Spleen (tissue), 7 donors: Measurements from ENCODE around the gene LRMDA.

Experiments used
- POLR2A ChIP-seq, 3 donors: fragments of 450-650 bp; IDR thresholded peaks; one replicate each; pipeline ENCODE4 v1.5.1; 2017; ENCODE audit warnings: antibody characterized with exemption in 3 of 3, mild to moderate bottlenecking in 1 of 3
- POLR2AphosphoS5 ChIP-seq, 3 donors: sonication (generic); formaldehyde crosslinking; IDR thresholded peaks; one replicate each; pipeline ENCODE4 v1.5.1; 2017; ENCODE audit warnings: antibody characterized with exemption in 3 of 3
- TF ChIP-seq, protein P1 (sequence below), 11 experiments: fragments of 200-600 bp in 7 of 11; fragments of 450-650 bp in 4 of 11; sonication (generic) in 4 of 11; IDR thresholded peaks in 8 of 11; conservative IDR thresholded peaks in 3 of 11; 1 replicate in 7 of 11; 2 replicates in 4 of 11; pipeline versions ENCODE4 v1.4.0 to v1.8.0; 2016 to 2021; ENCODE audit warnings: antibody characterized with exemption in 11 of 11, inconsistent platforms in 4 of 11, mild to moderate bottlenecking in 1 of 11
- donor health status: DM: no; HTN: no; CAD: no; lungs with moderate emphysema.
- donor health status: DM: no; HTN: no; CAD: no.
- donor health status: DM: no; HTN: no; CAD: no.

DNA sequence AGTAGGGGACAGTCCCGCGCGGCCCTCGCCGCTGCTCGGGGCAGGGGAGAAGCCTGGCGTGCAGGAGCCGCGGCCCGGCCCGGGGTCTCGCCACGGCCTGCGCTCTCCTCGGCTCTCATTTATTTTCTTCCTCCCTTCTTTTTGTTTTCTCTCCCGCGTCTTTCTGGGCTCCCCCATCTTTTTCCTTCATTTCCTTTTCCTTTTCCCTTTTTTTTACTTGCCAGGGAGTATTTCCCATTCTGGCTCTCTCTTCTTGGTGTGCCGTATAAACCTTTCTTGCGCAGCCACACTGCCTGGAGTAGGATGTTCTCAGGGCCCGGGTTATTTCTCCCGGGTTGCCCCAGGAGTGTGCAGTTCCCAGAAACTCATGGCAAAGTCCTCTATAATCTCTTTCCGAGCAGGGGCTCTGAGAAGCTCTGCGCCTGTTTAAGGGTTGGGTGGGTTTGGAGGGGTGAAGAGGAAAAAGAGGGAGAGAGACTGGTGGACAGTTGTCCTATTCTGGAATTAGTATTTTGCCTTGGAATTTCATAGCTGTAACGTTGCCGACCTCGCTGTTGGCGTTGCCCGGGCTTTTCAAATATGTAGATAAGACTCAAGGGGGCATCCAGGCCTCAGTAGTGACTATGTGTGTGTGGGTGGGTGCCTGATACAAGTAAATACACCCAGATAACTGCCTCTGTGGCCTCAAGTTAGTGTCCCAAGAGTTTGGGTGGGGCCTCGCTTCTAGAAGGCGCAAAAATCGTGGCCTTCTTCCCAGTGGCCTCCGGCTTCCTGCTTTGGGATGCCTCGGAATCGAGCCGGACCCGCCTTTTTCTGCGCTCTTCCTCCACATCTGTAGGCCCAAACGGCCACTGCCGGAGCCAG is 25.6 kb upstream of the LRMDA start:
- TF ChIP-seq POLR2A (IDR thresholded peaks at IDR 0.05), result no peak
- no peak for TF ChIP-seq POLR2AphosphoS5 (IDR thresholded peaks at IDR 0.05)
- TF ChIP-seq, protein P1, sequence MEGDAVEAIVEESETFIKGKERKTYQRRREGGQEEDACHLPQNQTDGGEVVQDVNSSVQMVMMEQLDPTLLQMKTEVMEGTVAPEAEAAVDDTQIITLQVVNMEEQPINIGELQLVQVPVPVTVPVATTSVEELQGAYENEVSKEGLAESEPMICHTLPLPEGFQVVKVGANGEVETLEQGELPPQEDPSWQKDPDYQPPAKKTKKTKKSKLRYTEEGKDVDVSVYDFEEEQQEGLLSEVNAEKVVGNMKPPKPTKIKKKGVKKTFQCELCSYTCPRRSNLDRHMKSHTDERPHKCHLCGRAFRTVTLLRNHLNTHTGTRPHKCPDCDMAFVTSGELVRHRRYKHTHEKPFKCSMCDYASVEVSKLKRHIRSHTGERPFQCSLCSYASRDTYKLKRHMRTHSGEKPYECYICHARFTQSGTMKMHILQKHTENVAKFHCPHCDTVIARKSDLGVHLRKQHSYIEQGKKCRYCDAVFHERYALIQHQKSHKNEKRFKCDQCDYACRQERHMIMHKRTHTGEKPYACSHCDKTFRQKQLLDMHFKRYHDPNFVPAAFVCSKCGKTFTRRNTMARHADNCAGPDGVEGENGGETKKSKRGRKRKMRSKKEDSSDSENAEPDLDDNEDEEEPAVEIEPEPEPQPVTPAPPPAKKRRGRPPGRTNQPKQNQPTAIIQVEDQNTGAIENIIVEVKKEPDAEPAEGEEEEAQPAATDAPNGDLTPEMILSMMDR (IDR thresholded peaks at IDR 0.05 in 8 of 11, conservative IDR thresholded peaks at IDR 0.05 in 3 of 11), result no peak
